Fibroblast of lung (primary cell): ENCODE results near the gene SAPCD2. TPM values are rescaled to one million over a fixed set of nuclear protein-coding genes. Genes with fewer than 3 reads are reported as not detected.

ENCODE experiments used
- DNase-seq, 2 donors: peaks; one replicate each; pipeline versions ENCODE4 v3.0.0 to v3.0.0-alpha.2; 2010; ENCODE audit warnings: low read depth in 2 of 2
- H2AFZ ChIP-seq: 2 replicates; pipeline ENCODE4 v1.5.1; 2012; ENCODE audit warnings: low read length, control low read depth, inconsistent platforms
- H3K27ac ChIP-seq: 2 replicates; pipeline ENCODE4 v1.5.1; 2011; ENCODE audit warnings: low read length, control low read depth; ENCODE audit not compliant: insufficient read depth
- H3K27me3 ChIP-seq: 2 replicates; pipeline ENCODE4 v1.5.1; 2011; ENCODE audit warnings: mild to moderate bottlenecking, low read length; ENCODE audit not compliant: control insufficient read depth, insufficient read depth
- H3K36me3 ChIP-seq: 2 replicates; pipeline ENCODE4 v1.5.1; 2011; ENCODE audit warnings: low read length; ENCODE audit not compliant: control insufficient read depth, insufficient read depth
- H3K4me1 ChIP-seq: 2 replicates; pipeline ENCODE4 v1.5.1; 2011; ENCODE audit warnings: low read length; ENCODE audit not compliant: control insufficient read depth, insufficient read depth; ENCODE audit errors: extremely low read depth
- H3K4me2 ChIP-seq: 2 replicates; pipeline ENCODE4 v1.5.1; 2011; ENCODE audit warnings: low read length, control low read depth; ENCODE audit not compliant: insufficient read depth; ENCODE audit errors: extremely low read depth
- H3K4me3 ChIP-seq, 4 experiments: fragments of 200-600 bp in 1 of 4; sonication (generic) in 1 of 4; replicated peaks in 1 of 4; 2 replicates each; pipeline ENCODE4 v1.5.1; 2011 to 2016; ENCODE audit warnings: low read length in 4 of 4, low read depth in 3 of 4, mild to moderate bottlenecking in 3 of 4, control low read depth in 2 of 4, inconsistent platforms in 1 of 4, mixed read lengths in 1 of 4; ENCODE audit not compliant: insufficient read depth in 1 of 4; ENCODE audit errors: control extremely low read depth in 1 of 4
- H3K79me2 ChIP-seq: 2 replicates; pipeline ENCODE4 v1.5.1; 2012; ENCODE audit warnings: mild to moderate bottlenecking, low read length, inconsistent platforms; ENCODE audit not compliant: control insufficient read depth, insufficient read depth
- H3K9ac ChIP-seq: 2 replicates; pipeline ENCODE4 v1.5.1; 2011; ENCODE audit warnings: mild to moderate bottlenecking, low read length, control low read depth; ENCODE audit not compliant: insufficient read depth
- H3K9me3 ChIP-seq: 2 replicates; pipeline ENCODE4 v1.5.1; 2012; ENCODE audit warnings: low read depth, low read length; ENCODE audit not compliant: control insufficient read depth, insufficient read depth
- H4K20me1 ChIP-seq: 2 replicates; pipeline ENCODE4 v1.5.1; 2011; ENCODE audit warnings: low read length; ENCODE audit not compliant: control insufficient read depth, insufficient read depth; ENCODE audit errors: extremely low read depth
- EZH2 ChIP-seq: IDR thresholded peaks from 2 replicates; pipeline ENCODE4 v1.5.1; 2012; ENCODE audit warnings: low read length, control low read depth, mild to moderate bottlenecking; ENCODE audit errors: missing control alignments
- polyA plus RNA-seq, 2 donors: library from polyadenylated mRNA; depleted of rRNA in 1 of 2; stranded (reverse) in 1 of 2; unstranded in 1 of 2; fragments of >200 nt; gene quantifications; 2 replicates each; pipeline ENCODE4 v1.2.1, GENCODE V29; 2011 to 2012; ENCODE audit warnings: missing spikeins in 1 of 2
- total RNA-seq: library from RNA; depleted of rRNA; stranded (reverse); fragments of >200 nt; gene quantifications from 2 replicates; pipeline ENCODE4 v1.2.1, GENCODE V29; 2014
- TF ChIP-seq, protein P1 (sequence below), 2 donors: IDR thresholded peaks in 1 of 2; conservative IDR thresholded peaks in 1 of 2; 1 replicate in 1 of 2; 2 replicates in 1 of 2; pipeline ENCODE4 v1.5.1; 2011 to 2012; ENCODE audit warnings: low read length in 2 of 2, control low read depth in 1 of 2, inconsistent platforms in 1 of 2, low read depth in 1 of 2, mild to moderate bottlenecking in 1 of 2

The SAPCD2 gene
- total and polyA plus RNA-seq, 2 donors (not counting 1 experiment from before 2014, with no cell fraction given): 0.85 to 2.8 TPM

DNA sequence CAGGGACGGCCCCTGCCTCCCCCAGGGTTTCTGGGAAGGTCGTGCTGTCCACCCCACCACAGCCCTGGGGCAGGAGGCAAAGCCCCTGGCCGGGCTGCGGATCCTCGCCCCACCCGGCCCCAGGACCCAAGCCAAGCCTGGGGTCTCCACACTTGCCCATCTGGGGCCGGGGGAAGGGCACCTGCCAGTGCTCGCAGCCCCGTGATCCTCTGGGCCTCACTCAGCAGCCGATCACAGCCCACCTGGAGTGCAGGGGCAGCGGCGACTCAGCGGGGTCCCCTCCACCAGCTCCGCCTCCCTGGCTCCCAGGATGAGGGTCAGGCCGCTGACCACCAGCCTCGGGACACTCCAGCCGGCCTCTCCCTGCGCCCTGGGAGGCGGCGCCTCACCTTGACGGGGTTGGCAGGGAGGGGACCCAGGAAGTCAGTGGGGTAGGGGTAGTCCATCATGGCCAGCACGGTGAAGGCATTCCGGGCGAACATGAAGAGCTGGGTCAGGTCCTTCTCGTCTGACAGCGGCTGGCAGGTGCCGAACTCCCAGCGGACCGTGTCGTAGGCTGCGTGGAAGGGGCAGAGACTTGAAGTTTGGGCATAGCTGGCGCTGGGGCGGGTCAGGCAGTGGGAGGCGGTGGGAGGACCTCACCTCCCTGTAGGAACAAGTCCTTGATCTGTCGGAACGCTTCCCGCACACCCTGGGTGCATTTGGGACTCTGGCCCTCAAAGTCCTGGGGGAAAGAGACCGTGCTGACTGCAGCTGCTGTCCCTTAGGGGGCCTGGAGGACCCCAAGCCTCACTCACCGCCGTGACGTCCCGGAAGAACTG lies 42.4 kb upstream of the SAPCD2 start:
- H3K4me1 ChIP-seq: no peaks in the 10 kb centered on the region
- H3K9me3 ChIP-seq: no peaks in the 10 kb centered on the region
- H4K20me1 ChIP-seq: no peaks in the 10 kb centered on the region
- H2AFZ ChIP-seq: no peak overlapping the region
- no peak overlapping the region for H3K9ac ChIP-seq
- no peak for DNase-seq
- H3K27ac ChIP-seq: no peak overlapping the region
- peaks cover 21% of the 10 kb centered on the region for H3K36me3 ChIP-seq
- H3K4me3 ChIP-seq: no peak overlapping the region
- H3K79me2 ChIP-seq: no peaks in the 10 kb centered on the region
- no peak overlapping the region for H3K4me2 ChIP-seq
- no peak for TF ChIP-seq EZH2
- TF ChIP-seq, protein P1, sequence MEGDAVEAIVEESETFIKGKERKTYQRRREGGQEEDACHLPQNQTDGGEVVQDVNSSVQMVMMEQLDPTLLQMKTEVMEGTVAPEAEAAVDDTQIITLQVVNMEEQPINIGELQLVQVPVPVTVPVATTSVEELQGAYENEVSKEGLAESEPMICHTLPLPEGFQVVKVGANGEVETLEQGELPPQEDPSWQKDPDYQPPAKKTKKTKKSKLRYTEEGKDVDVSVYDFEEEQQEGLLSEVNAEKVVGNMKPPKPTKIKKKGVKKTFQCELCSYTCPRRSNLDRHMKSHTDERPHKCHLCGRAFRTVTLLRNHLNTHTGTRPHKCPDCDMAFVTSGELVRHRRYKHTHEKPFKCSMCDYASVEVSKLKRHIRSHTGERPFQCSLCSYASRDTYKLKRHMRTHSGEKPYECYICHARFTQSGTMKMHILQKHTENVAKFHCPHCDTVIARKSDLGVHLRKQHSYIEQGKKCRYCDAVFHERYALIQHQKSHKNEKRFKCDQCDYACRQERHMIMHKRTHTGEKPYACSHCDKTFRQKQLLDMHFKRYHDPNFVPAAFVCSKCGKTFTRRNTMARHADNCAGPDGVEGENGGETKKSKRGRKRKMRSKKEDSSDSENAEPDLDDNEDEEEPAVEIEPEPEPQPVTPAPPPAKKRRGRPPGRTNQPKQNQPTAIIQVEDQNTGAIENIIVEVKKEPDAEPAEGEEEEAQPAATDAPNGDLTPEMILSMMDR (conservative IDR thresholded peaks at IDR 0.05 in 1 of 2, IDR thresholded peaks at IDR 0.05 in 1 of 2; ENCODE audit: low read depth in 1 of 2, low read length in 2 of 2): no peak
- H3K27me3 ChIP-seq: no peaks in the 10 kb centered on the region

DNA sequence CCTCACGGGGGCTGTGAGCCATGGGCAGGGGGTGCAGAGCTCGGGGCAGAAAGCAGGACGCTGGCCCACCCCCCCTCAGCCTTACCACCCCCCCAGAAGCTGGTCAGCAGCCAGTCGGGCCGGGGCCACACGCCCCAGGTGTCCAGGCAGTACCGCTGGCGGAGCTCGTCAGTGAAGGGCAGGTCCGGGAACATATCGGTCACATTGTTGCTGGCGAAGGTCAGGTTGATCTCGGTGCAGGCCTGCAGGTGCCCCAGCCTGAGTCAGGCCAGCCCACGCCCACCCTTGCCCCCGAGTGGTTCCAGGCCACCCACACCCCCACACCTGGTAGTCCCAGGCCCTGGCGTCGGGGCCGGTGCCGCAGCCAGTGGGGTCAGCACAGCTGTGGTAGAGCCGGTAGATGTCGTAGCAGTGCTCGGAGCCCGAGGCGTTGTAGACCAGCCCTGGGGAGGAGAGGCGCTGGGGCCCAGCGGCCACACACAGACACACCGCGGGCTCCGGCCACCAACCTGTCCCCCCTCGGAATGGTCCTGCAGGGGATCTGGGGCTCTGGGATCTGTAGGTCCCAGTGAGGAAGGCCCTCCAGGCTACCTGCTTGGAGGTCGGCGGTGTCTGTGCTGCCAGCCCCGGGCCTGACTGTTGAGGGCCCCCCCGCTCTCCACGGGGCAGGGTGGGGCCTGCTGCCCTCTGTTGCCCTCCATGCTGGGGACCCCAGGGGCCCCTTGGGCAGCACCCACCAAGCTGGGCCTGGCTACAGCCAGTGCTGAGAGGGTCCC lies 41.6 kb upstream of the SAPCD2 start:
- no peaks in the 10 kb centered on the region for H3K27me3 ChIP-seq
- H4K20me1 ChIP-seq: no peaks in the 10 kb centered on the region
- TF ChIP-seq, protein P1 (conservative IDR thresholded peaks at IDR 0.05 in 1 of 2, IDR thresholded peaks at IDR 0.05 in 1 of 2; ENCODE audit: low read depth in 1 of 2, low read length in 2 of 2): no peak
- no peak for TF ChIP-seq EZH2
- H3K4me3 ChIP-seq: no peak overlapping the region
- H3K36me3 ChIP-seq: peaks cover 28% of the 10 kb centered on the region
- DNase-seq: no peak
- no peak overlapping the region for H3K27ac ChIP-seq
- H3K79me2 ChIP-seq: no peaks in the 10 kb centered on the region
- no peak overlapping the region for H2AFZ ChIP-seq
- H3K4me2 ChIP-seq: no peak overlapping the region
- no peaks in the 10 kb centered on the region for H3K4me1 ChIP-seq
- H3K9me3 ChIP-seq: no peaks in the 10 kb centered on the region
- H3K9ac ChIP-seq: no peak overlapping the region
